HL-60 (cell line): ENCODE results near the gene RBBP7.

Experiments used
- DNase-seq, 2 experiments: peaks; one replicate each; pipeline ENCODE4 v3.0.0-alpha.2; 2010 to 2020; ENCODE audit warnings: low read depth in 1 of 2, low spot score in 1 of 2
- H3K27ac ChIP-seq: fragments of 250-450 bp; sonication (Bioruptor Pico); replicated peaks from 2 replicates; pipeline ENCODE4 v1.5.1; 2020; ENCODE audit warnings: mild to moderate bottlenecking, moderate library complexity
- H3K27me3 ChIP-seq: fragments of 250-450 bp; sonication (Bioruptor Pico); 2 replicates; pipeline ENCODE4 v1.5.1; 2021; ENCODE audit warnings: mild to moderate bottlenecking, moderate library complexity; ENCODE audit not compliant: insufficient read depth, poor library complexity, severe bottlenecking
- H3K4me3 ChIP-seq: replicated peaks from 2 replicates; pipeline ENCODE4 v1.5.1; 2011; ENCODE audit warnings: mild to moderate bottlenecking, control low read depth, low read length; ENCODE audit not compliant: insufficient read depth
- CTCF ChIP-seq: IDR thresholded peaks from one replicate; pipeline ENCODE4 v1.5.1; 2011; ENCODE audit warnings: low read length, control low read depth, inconsistent platforms; ENCODE audit not compliant: insufficient read depth
- GABPA ChIP-seq: IDR thresholded peaks from 2 replicates; pipeline ENCODE4 v1.6.1; 2012; ENCODE audit warnings: low read depth
- POLR2AphosphoS5 ChIP-seq: IDR thresholded peaks from 2 replicates; pipeline ENCODE4 v1.6.1; 2012; ENCODE audit warnings: low read depth
- SPI1 ChIP-seq: IDR thresholded peaks from 2 replicates; pipeline ENCODE4 v1.6.1; 2012; ENCODE audit warnings: low read depth, mild to moderate bottlenecking, borderline replicate concordance
- TF ChIP-seq, protein P1 (sequence below): IDR thresholded peaks from 2 replicates; pipeline ENCODE4 v1.6.1; 2012; ENCODE audit warnings: low read depth; ENCODE audit not compliant: insufficient replicate concordance

Gene RBBP7

GRCh38 chrX:16807976-16808542 is 62.1 kb downstream of the RBBP7 start:
- no peak overlapping the region for H3K27ac ChIP-seq
- TF ChIP-seq POLR2AphosphoS5 (no peak), CTCF (no peak), SPI1 (no peak), GABPA (no peak)
- TF ChIP-seq, protein P1, sequence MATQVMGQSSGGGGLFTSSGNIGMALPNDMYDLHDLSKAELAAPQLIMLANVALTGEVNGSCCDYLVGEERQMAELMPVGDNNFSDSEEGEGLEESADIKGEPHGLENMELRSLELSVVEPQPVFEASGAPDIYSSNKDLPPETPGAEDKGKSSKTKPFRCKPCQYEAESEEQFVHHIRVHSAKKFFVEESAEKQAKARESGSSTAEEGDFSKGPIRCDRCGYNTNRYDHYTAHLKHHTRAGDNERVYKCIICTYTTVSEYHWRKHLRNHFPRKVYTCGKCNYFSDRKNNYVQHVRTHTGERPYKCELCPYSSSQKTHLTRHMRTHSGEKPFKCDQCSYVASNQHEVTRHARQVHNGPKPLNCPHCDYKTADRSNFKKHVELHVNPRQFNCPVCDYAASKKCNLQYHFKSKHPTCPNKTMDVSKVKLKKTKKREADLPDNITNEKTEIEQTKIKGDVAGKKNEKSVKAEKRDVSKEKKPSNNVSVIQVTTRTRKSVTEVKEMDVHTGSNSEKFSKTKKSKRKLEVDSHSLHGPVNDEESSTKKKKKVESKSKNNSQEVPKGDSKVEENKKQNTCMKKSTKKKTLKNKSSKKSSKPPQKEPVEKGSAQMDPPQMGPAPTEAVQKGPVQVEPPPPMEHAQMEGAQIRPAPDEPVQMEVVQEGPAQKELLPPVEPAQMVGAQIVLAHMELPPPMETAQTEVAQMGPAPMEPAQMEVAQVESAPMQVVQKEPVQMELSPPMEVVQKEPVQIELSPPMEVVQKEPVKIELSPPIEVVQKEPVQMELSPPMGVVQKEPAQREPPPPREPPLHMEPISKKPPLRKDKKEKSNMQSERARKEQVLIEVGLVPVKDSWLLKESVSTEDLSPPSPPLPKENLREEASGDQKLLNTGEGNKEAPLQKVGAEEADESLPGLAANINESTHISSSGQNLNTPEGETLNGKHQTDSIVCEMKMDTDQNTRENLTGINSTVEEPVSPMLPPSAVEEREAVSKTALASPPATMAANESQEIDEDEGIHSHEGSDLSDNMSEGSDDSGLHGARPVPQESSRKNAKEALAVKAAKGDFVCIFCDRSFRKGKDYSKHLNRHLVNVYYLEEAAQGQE: no peak
- no peaks in the 10 kb centered on the region for H3K27me3 ChIP-seq
- no peak for DNase-seq
- H3K4me3 ChIP-seq: no peak overlapping the region

DNA sequence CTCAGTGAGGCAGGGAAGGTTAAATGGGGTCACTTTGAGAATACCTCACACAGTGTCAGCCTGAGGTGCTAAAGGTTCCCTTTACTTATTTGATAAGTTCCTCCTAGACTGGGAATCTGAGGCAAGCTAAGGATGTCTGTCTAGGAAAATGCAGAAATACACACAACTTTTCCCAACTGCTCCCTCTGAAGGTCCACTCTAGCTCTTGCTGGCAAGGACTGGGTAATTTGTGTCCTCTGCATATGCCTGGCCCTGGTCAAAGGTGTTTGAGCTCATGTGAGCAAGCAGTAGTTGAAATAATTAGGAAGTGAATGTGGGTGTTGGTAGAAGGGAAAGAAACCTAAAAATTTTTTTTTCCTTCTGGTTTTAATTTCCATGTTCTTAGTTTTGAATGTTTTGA is 62.6 kb downstream of the RBBP7 start:
- no peak overlapping the region for H3K27ac ChIP-seq
- DNase-seq: no peak
- no peak overlapping the region for H3K4me3 ChIP-seq
- TF ChIP-seq, protein P1: no peak
- TF ChIP-seq GABPA: no peak
- no peak for TF ChIP-seq SPI1
- no peak for TF ChIP-seq CTCF
- TF ChIP-seq POLR2AphosphoS5: no peak
- H3K27me3 ChIP-seq: no peaks in the 10 kb centered on the region

DNA sequence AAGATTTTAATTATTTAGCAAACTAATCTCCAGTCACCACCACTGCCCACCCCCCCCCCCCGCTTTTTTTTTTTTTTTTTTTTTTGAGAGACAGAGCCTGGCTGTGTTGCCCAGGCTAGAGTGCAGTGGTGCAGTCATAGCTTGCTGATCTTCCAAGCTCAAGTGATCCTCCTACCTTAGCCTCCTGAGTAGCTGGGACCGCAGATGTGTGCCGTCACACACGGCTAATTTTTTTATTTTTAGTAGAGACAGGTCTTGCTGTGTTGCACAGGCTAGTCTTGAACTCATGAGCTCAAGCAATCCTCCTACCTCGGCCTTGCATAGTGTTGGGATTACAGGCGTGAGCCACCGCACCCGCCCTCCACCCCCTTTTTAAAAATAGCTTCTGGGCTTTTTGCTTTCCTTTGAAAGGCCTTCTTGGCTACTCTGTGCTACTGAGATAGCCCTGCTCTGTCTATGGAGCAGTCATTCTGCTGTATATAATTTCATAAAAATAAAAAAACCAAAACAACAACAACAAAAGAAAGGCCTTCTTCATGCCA is 65.2 kb downstream of the RBBP7 start:
- DNase-seq: no peak
- H3K4me3 ChIP-seq: no peak overlapping the region
- H3K27me3 ChIP-seq: no peaks in the 10 kb centered on the region
- TF ChIP-seq, protein P1: no peak
- TF ChIP-seq CTCF (no peak), POLR2AphosphoS5 (no peak), SPI1 (no peak), GABPA (no peak)
- no peak overlapping the region for H3K27ac ChIP-seq
